Uterus (tissue), 4 donors: ENCODE data around the gene MAN2B2. TPM values are rescaled to one million over a fixed set of nuclear protein-coding genes. Genes with fewer than 3 reads are reported as not detected.

ENCODE experiments used
- DNase-seq, 2 donors: peaks; one replicate each; pipeline ENCODE4 v3.0.0-alpha.2; 2019 to 2020
- H3K27ac ChIP-seq, 2 donors: fragments of 200-600 bp; sonication (generic); 1 replicate in 1 of 2; 2 replicates in 1 of 2; pipeline ENCODE4 v1.5.1; 2016 to 2018
- H3K27me3 ChIP-seq, 2 donors: fragments of 200-600 bp; sonication (generic); one replicate each; pipeline ENCODE4 v1.5.1; 2018 to 2019; ENCODE audit warnings: control low read depth in 1 of 2
- H3K36me3 ChIP-seq, 2 donors: fragments of 200-600 bp; sonication (generic); one replicate each; pipeline ENCODE4 v1.5.1; 2019; ENCODE audit warnings: control low read depth in 1 of 2
- H3K4me1 ChIP-seq, 2 donors: fragments of 200-600 bp; sonication (generic); one replicate each; pipeline ENCODE4 v1.5.1; 2018 to 2019; ENCODE audit warnings: control low read depth in 1 of 2
- H3K4me3 ChIP-seq, 2 donors: fragments of 200-600 bp; sonication (generic); 1 replicate in 1 of 2; 2 replicates in 1 of 2; pipeline ENCODE4 v1.5.1; 2018 to 2019; ENCODE audit warnings: mild to moderate bottlenecking in 1 of 2
- H3K9me3 ChIP-seq, 2 donors: fragments of 200-600 bp; sonication (generic); one replicate each; pipeline ENCODE4 v1.5.1; 2019; ENCODE audit warnings: control low read depth in 1 of 2
- POLR2A ChIP-seq, 2 donors: fragments of 450-650 bp; IDR thresholded peaks; one replicate each; pipeline ENCODE4 v1.6.1; 2016; ENCODE audit warnings: antibody characterized with exemption in 2 of 2, mild to moderate bottlenecking in 1 of 2, moderate library complexity in 1 of 2
- intact Hi-C: fragments of 100-400 bp; cut with DNase I; formaldehyde crosslinking; loops from one replicate; pipeline ENCODE4 v1.15.1; 2023; ENCODE audit warnings: low total_unique reads
- total RNA-seq, 4 donors: library from RNA; depleted of rRNA in 3 of 4; stranded (reverse); fragments of >200 nt in 3 of 4; gene quantifications; one replicate each; pipeline versions ENCODE4 v1.1.0 to v1.2.4, GENCODE V29; 2014 to 2023
- TF ChIP-seq, protein P1 (sequence below), 4 experiments: fragments of 200-600 bp in 2 of 4; fragments of 450-650 bp in 2 of 4; sonication (generic) in 2 of 4; IDR thresholded peaks; one replicate each; pipeline ENCODE4 v1.5.1; 2016 to 2019; ENCODE audit warnings: antibody characterized with exemption in 4 of 4, mild to moderate bottlenecking in 2 of 4, moderate library complexity in 1 of 4
- donor health status: DM: yes; HTN: yes; CAD: no.

Gene MAN2B2
- total RNA-seq, 4 donors from 2014 or later, result 14.8 to 30.8 (median 19.2) TPM

DNA sequence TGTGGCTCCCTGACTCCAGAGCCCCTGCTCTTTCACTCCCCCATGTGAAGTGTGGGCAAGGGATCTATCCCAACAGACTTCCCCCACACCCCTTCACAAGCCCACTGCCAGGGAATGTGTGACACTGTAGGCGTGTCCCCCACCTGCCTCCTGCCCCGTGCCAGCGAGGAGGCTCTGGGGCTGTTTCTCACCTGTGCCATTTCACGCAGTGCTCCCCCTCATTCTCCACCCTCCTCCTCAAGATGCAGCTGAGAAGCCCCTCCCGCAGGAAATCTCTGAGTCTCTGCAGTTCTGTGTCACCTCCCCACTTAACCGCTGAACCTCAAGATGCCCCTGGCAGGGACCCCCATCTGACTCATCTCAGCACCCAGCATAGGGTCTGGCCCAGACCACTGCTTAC lies 5.4 kb downstream of the MAN2B2 start:
- H3K27ac ChIP-seq, result no peak overlapping the region
- TF ChIP-seq, protein P1, sequence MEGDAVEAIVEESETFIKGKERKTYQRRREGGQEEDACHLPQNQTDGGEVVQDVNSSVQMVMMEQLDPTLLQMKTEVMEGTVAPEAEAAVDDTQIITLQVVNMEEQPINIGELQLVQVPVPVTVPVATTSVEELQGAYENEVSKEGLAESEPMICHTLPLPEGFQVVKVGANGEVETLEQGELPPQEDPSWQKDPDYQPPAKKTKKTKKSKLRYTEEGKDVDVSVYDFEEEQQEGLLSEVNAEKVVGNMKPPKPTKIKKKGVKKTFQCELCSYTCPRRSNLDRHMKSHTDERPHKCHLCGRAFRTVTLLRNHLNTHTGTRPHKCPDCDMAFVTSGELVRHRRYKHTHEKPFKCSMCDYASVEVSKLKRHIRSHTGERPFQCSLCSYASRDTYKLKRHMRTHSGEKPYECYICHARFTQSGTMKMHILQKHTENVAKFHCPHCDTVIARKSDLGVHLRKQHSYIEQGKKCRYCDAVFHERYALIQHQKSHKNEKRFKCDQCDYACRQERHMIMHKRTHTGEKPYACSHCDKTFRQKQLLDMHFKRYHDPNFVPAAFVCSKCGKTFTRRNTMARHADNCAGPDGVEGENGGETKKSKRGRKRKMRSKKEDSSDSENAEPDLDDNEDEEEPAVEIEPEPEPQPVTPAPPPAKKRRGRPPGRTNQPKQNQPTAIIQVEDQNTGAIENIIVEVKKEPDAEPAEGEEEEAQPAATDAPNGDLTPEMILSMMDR (IDR thresholded peaks at IDR 0.05), result no peak
- TF ChIP-seq POLR2A (IDR thresholded peaks at IDR 0.05), result no peak
- H3K4me3 ChIP-seq, result no peak overlapping the region
- intact Hi-C loops, result no loop called here
- no peaks in the 10 kb centered on the region for H3K4me1 ChIP-seq
- no peaks in the 10 kb centered on the region for H3K36me3 ChIP-seq
- no peaks in the 10 kb centered on the region for H3K27me3 ChIP-seq
- no peak for DNase-seq
- no peaks in the 10 kb centered on the region for H3K9me3 ChIP-seq

DNA sequence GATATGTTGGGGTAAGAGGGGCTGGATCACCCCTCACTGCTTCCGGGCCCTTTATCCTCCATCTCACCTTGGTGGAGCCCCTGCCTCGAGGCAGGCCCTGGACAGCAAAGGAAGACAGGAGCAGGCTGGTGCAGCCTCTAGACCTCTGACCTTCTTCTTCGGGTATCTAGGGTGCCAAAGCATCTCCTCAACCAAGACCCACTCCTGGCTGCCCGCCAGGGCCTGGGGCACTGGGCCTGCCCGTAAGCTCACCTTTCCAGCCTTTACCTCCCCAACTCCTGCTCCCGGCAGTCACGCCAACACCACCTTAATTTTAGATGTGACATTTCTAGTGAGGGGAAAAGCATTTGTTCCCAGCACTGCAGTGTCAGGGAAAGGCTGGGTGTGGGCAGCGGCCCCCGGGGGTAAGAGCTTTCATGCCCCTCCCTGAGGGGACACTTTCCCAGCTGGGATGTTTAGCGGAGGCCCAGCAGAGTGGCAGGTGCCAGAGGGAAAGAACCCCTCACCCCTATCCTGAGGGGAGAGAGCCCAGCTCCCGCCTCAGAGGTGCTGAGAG lies 6.7 kb downstream of the MAN2B2 start:
- Histone ChIP-seq H3K4me1 (no peaks in the 10 kb centered on the region), H3K27ac (no peak overlapping the region), H3K27me3 (no peaks in the 10 kb centered on the region), H3K4me3 (no peak overlapping the region), H3K9me3 (no peaks in the 10 kb centered on the region), H3K36me3 (no peaks in the 10 kb centered on the region)
- no peak for DNase-seq
- TF ChIP-seq, protein P1 (IDR thresholded peaks at IDR 0.05), result no peak
- no peak for TF ChIP-seq POLR2A (IDR thresholded peaks at IDR 0.05)
- intact Hi-C loops, result no loop called here

DNA sequence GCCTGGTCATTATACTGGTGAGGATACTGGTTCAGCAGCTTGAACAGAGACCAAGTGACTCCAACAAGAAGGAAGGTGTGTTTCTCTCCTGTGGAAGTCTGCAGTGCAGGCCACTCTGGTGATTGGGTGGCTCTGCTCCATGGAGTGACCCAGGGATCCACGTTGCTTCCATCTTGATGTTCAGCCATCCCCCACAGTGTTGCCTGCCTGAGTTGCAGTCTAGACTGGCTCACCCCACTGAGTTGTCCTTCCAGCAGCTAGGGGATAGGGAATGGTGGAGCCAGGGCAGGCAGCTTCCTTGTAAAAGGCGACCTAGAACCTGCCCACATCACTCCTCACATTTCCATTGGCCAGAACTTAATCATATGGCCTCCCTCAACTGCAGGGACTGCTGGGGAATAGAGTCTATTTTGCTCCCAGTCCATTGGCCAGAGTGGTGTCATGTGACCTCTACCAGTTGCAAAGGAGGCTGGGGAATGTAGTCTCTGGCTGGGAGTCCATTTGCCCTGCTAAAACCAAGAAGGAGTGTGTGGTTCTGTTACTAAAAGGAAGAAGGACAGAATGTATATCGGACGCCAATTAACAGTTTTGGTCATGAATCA lies 8.0 kb downstream of the MAN2B2 start:
- H3K9me3 ChIP-seq, result no peaks in the 10 kb centered on the region
- no peak overlapping the region for H3K27ac ChIP-seq
- H3K4me3 ChIP-seq, result no peak overlapping the region
- DNase-seq, result no peak
- no peaks in the 10 kb centered on the region for H3K27me3 ChIP-seq
- intact Hi-C loops, result no loop called here
- TF ChIP-seq, protein P1 (IDR thresholded peaks at IDR 0.05), result no peak
- no peak for TF ChIP-seq POLR2A (IDR thresholded peaks at IDR 0.05)
- no peaks in the 10 kb centered on the region for H3K4me1 ChIP-seq
- no peaks in the 10 kb centered on the region for H3K36me3 ChIP-seq

DNA sequence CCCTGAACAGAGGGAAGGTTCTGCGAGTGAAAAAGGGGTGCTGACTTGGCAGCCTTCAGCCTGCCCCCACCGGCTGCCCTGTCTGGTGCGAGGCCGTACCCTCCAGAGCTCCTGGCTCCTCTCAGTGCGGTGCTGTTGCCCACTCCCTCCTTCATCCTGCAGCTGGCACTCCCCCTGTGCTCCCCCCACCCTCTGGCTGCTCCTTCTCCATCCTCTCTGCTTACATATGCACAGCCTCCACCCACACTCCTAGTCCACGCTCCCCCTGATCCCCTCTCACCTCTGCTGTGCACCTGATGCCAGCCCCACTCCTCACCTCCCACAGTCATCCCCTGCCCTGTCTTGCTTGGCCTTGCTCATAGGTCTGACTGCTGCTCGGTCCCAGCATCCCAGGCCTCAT lies 9.9 kb downstream of the MAN2B2 start:
- Histone ChIP-seq H3K4me1 (no peaks in the 10 kb centered on the region), H3K27me3 (no peaks in the 10 kb centered on the region), H3K9me3 (no peaks in the 10 kb centered on the region), H3K36me3 (no peaks in the 10 kb centered on the region), H3K4me3 (no peak overlapping the region), H3K27ac (no peak overlapping the region)
- no peak for DNase-seq
- intact Hi-C loops, result no loop called here
- TF ChIP-seq, protein P1 (IDR thresholded peaks at IDR 0.05), result no peak
- TF ChIP-seq POLR2A (IDR thresholded peaks at IDR 0.05), result no peak

DNA sequence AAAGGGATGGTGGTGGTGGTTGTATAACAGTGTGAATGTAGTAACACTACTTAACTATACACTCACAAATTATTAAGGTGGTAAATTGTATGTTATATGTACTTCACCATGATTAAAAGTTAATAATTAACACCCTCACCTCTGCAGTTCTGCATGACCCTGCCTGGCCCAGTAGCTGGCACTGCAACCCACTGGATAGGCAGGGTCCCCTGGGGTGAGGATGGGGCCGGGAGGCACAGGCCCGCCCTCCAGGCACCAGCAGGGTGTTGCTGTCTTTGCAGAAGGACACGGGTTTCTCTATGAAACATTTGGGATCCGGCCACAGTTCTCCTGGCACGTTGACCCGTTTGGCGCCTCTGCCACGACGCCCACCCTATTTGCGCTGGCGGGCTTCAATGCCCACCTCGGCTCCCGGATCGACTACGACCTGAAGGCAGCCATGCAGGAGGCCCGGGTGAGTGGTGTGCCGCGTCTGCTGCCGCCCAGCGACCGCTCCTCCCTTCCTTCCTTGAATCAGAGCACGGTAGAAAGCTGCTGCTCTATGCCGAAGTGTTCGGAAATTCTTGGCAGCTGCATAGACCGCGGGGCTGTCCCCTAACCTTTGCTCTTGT lies 11.8 kb downstream of the MAN2B2 start:
- DNase-seq, result no peak
- no peaks in the 10 kb centered on the region for H3K27me3 ChIP-seq
- H3K27ac ChIP-seq, result no peak overlapping the region
- TF ChIP-seq POLR2A (IDR thresholded peaks at IDR 0.05), result no peak
- TF ChIP-seq, protein P1 (IDR thresholded peaks at IDR 0.05), result no peak
- no peaks in the 10 kb centered on the region for H3K36me3 ChIP-seq
- H3K4me1 ChIP-seq, result no peaks in the 10 kb centered on the region
- intact Hi-C loops, result no loop called here
- H3K9me3 ChIP-seq, result no peaks in the 10 kb centered on the region
- no peak overlapping the region for H3K4me3 ChIP-seq
